Endometrial microvascular endothelial cells (primary cell): ENCODE measurements around the gene SLC25A33. TPM values are rescaled to one million over a fixed set of nuclear protein-coding genes. Genes with fewer than 3 reads are reported as not detected.

ENCODE experiments used
- in situ Hi-C: cut with HindIII; loops from 2 replicates; pipeline ENCODE4 v1.10.0; 2017; ENCODE audit warnings: low sequenced_read_pairs, low pct_unique_long_range_greater_than_20kb; ENCODE audit errors: inconsistent ontology term
- total RNA-seq: library from RNA; depleted of rRNA; stranded (reverse); fragments of >200 nt; gene quantifications from one replicate; pipeline ENCODE4 v1.2.3, GENCODE V29; 2015; ENCODE audit errors: inconsistent ontology term

Gene SLC25A33
- total RNA-seq, 1 donor from 2014 or later: 8.6 TPM

DNA sequence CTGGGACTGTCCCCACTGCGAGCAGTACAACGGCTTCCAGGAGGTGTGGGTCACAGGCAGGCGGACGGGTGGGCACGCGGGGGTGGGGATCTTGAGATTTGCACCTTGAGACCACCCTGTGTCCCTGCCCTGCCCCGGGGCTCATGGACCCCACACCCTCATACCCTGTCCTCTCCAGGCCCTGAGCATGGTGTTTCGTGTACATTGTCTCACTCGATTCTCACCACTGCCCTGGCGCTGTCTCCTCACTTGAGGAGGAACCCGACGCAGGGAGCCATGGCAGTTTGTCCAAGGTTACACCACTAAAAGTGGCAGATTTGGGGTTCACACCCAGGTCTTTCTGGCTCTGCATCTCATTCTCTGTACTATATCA, 56.7 kb downstream of the SLC25A33 start:
- in situ Hi-C loops: no loop called here

GRCh38 chr1:9596415-9597123, 57.3 kb downstream of the SLC25A33 start:
- in situ Hi-C loops: no loop called here

- in situ Hi-C loops: no loop called here
These were observed 58.4 kb downstream of the SLC25A33 start for GRCh38 chr1:9597361-9598315.

DNA sequence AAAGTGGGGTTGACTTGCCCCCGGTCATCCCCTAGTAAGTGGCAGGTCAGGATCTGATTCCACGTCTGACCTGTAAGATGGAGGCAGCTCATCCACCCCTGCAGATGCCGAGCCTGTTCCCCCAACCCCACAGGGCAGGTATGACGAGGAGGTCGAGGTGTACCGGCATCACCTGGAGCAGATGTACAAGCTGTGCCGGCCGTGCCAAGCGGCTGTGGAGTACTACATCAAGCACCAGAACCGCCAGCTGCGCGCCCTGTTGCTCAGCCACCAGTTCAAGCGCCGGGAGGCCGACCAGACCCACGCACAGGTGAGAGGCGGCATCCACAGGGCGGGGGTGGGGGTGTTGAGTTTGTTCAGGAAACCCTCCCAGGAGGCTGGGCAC, 59.0 kb downstream of the SLC25A33 start:
- in situ Hi-C loops: no loop called here

DNA sequence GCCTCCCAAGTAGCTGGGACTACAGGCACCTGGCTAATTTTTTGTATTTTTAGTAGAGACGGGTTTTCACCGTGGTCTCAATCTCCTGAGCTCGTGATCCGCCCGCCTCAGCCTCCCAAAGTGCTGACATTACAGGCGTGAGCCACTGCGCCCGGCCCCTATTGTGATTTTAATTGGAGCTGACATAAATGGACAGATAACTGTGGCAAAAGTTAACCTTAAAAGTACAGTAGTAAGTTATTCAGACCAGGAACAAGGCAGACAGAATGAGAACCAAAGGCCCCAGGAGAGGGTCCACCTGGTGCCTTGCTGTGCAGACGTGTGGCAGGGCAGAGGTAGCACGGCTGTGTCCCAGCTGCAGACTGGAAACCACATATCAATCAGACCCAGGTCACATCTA, 60.5 kb downstream of the SLC25A33 start:
- in situ Hi-C loops: no loop called here

- in situ Hi-C loops: no loop called here
These were observed 61.9 kb downstream of the SLC25A33 start for GRCh38 chr1:9600861-9601834.

DNA sequence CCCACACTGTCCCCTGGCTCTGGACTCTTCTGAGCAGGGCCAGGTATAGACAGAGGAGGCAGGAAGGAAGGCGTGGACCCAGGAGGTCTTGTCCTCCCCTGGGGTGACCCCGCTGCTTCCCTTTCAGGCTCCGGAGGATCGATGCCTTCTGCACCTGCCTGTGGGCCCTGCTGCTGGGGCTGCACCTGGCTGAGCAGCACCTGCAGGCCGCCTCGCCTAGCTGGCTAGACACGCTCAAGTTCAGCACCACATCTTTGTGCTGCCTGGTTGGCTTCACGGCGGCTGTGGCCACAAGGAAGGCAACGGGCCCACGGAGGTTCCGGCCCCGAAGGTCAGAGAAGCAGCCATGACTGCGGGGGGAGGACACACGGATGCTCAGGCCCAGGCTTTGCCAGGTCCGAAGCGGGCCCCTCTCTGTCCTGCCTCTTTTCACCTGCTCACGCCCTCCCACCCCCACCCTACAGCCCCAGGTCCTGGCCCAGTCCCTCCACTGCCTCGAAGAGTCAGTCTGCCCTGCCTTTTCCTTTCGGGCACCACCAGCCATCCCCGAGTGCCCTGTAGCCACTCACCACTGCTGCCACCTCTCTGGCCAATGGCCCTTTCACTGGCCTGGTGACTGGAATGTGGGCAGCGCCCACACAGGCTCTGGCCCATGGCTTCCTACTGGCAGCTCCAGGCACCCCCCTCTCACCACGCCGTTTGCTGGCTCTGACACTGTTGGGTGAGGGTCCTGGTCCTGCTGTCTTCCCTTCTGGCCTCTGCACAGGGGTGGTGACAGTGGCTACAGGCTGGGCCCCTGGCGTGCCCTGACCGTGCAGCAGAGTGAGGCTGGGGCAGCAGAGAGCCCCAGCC, 62.9 kb downstream of the SLC25A33 start:
- in situ Hi-C loops: no loop called here

- in situ Hi-C loops: no loop called here
These were observed 63.5 kb downstream of the SLC25A33 start for GRCh38 chr1:9602794-9603167.

GRCh38 chr1:9603307-9603706, 64.0 kb downstream of the SLC25A33 start:
- in situ Hi-C loops: no loop called here

GRCh38 chr1:9603766-9604753, 64.8 kb downstream of the SLC25A33 start:
- in situ Hi-C loops: no loop called here

- in situ Hi-C loops: no loop called here
These were observed 65.6 kb downstream of the SLC25A33 start for GRCh38 chr1:9604836-9605235.

- in situ Hi-C loops: no loop called here
These were observed 66.7 kb downstream of the SLC25A33 start for GRCh38 chr1:9605946-9606455.

DNA sequence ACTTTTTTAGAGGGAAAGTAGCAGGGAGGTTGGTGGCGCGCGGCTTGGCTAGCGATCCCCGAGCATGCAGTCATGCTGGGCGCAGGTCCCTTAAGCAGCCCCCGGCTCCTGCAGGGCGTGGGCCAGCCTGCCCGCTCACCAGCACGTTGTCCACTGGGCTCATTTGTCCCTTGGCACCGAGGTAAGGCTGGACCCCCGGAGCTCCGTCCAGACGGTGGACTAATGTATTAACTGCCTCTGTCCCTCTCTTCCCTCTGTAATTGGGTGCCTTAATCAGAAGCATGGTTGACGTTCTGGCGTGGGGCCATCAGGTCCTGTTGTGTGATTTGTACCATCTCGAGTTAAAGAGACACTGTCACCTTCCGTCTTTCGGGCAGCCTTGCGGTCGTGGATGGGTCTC, 67.2 kb downstream of the SLC25A33 start:
- in situ Hi-C loops: no loop called here

DNA sequence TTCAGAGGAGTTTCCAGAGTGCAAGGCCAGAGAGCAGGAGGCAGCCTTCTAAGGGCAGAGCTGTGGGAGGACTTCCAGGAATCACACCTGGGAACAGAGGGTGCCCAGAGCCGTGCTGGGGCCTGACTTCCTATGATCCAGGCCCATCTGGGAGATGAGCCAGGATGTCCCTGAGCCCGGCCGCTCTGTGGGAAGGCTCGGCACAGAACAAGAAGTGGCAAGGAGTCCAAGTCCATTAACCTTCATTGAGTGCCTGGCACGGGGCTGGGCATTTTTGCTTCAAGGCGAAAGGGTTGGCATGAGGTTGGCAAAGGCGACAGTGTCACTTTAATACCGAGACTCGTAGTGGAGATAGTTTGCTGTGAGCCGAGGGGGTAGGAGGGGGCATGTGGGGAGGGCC, 67.7 kb downstream of the SLC25A33 start:
- in situ Hi-C loops: no loop called here

- in situ Hi-C loops: no loop called here
These were observed 68.1 kb downstream of the SLC25A33 start for GRCh38 chr1:9607352-9607751.

GRCh38 chr1:9609998-9610397, 70.7 kb downstream of the SLC25A33 start:
- in situ Hi-C loops: no loop called here

GRCh38 chr1:9610548-9610947, 71.3 kb downstream of the SLC25A33 start:
- in situ Hi-C loops: no loop called here
